Right hindlimb (tissue), 1 donor: Measurements from ENCODE around the gene SARNP.
A peak's percentile ranks its signal among the peaks of the same experiment; 100 is the strongest.

ENCODE experiments used
- DNase-seq: peaks from one replicate; pipeline ENCODE4 v3.0.0-alpha.2; 2018

The SARNP gene

DNA sequence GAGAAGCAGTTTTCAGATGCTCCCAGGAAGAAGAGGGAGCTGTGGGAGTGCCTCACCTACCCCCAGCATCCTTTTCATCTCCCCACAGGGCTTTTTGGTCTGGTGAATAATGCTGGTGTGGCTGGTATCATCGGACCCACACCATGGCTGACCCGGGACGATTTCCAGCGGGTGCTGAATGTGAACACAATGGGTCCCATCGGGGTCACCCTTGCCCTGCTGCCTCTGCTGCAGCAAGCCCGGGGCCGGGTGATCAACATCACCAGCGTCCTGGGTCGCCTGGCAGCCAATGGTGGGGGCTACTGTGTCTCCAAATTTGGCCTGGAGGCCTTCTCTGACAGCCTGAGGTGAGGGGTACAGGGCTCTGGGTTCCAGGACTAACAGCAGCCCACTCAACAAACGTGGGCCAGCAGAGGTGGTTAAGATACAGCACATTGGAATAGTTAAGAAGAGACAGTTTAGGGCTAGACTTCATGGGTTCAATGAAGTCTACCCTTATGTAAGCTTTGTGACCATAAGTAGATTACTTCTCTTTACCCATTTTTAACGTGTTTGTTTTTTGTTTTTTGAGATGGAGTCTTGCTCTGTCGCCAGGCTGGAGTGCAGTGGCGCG, 95.8 kb downstream of the SARNP start:
- DNase-seq: peak; percentile 29

DNA sequence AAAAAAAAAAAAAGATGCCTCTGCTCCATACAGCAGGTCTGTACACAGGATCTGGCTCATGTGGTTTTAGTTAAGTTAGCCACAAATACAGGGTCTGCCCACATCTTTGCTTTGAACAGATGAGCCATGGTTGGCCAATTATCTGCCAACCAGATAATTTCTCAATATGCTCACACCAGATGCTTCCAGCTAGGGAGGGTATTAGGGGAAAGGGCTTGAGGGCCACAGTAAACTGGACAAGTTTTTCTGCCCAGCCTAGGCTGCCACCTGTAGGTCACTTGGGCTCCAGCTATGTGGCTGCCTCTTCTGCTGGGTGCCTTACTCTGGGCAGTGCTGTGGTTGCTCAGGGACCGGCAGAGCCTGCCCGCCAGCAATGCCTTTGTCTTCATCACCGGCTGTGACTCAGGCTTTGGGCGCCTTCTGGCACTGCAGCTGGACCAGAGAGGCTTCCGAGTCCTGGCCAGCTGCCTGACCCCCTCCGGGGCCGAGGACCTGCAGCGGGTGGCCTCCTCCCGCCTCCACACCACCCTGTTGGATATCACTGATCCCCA, 96.6 kb downstream of the SARNP start:
- peak; percentile 70 for DNase-seq

DNA sequence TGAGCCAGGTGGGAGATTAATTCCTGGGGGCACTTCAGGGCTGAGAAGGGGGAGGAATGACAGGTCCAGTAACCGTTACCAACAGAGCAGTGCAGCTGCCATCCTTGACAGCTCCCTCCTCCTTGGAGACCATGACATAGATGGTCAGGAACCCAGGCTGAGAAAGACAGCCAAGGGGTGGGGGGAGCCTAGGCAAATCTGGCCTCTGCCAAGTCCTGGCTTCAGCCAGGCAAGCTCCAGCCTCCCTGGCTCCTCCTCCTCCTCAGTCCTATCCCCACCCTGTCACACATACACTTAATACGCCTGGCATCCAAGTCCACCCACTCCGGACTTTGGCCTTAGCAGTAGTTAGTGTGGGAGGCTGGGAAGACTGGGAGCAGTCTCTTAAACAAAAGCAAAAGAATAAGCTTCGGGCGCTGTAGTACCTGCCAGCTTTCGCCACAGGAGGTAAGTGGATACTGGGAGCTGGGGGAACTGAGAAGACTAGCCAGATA, 97.4 kb downstream of the SARNP start, which contains the start of gene RDH5:
TSS of gene RDH5 (plus strand) at position 323 of the 494 bp plus-strand sequence. CDS start 792 bp downstream, outside the sequence.
- DNase-seq: peak; percentile 85

DNA sequence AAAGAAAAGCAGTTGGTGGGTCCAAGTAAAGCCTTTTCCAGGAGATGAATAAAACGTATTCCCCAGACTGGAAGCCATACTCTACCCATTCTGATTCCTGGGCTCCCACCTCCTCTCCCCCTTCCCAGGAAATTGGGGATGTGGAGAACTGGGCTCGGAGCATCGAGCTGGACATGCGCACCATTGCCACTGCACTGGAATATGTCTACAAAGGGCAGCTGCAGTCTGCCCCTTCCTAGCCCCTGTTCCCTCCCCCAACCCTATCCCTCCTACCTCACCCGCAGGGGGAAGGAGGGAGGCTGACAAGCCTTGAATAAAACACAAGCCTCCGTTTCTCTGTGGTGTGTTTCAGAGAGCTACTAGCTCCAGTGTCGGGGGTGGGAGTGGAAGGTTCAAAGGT, 98.2 kb downstream of the SARNP start:
- peak; percentile 14 for DNase-seq

DNA sequence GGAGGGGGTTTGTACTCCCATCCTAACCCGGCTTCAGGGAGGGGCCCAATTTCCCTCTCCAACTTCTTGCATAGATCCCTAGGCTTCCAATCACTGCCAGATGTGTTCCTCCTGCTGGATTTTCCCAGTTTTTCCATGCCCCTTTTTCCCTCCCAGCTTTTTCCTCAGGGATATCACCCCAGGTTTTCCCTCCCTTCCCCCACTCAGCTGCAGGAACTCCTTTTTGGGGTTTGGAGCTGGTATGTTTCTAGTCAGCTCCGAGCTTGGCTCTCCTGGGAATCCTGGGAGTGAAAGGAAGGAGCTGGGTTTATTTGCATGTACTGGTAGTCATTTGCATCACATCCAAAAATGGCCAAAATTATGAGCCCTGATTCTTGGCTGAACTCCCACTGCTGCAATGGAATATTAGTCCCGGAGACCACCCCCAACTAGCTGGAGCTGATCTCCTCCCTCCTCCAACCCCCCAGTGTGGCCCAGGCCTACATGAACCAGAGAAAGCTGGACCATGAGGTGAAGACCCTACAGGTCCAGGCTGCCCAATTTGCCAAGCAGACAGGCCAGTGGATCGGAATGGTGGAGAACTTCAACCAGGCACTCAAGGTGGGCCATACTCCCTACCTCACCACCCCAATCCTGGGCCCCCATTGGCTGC, 98.8 kb downstream of the SARNP start:
- peak; percentile 72 for DNase-seq

DNA sequence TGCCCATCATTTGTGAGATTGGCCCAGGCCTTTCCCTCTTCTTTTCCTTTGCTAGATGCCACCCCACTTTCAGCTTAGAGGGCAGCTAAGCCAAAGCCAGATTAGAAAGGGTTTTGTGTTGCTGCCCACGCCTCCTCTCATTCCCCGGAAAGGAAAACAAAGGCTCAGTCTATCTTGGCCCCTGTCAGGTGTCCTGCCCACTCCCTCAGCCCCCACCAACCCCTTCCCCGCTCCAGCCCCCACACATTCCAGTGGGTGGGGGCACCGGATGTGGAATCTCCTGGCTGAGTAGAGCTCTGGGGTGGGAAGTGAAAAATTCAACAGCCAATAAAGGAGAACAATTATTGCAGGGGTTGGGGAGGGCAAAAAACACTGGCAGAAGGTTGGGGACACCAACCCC, 99.5 kb downstream of the SARNP start:
- peak; percentile 68 for DNase-seq

DNA sequence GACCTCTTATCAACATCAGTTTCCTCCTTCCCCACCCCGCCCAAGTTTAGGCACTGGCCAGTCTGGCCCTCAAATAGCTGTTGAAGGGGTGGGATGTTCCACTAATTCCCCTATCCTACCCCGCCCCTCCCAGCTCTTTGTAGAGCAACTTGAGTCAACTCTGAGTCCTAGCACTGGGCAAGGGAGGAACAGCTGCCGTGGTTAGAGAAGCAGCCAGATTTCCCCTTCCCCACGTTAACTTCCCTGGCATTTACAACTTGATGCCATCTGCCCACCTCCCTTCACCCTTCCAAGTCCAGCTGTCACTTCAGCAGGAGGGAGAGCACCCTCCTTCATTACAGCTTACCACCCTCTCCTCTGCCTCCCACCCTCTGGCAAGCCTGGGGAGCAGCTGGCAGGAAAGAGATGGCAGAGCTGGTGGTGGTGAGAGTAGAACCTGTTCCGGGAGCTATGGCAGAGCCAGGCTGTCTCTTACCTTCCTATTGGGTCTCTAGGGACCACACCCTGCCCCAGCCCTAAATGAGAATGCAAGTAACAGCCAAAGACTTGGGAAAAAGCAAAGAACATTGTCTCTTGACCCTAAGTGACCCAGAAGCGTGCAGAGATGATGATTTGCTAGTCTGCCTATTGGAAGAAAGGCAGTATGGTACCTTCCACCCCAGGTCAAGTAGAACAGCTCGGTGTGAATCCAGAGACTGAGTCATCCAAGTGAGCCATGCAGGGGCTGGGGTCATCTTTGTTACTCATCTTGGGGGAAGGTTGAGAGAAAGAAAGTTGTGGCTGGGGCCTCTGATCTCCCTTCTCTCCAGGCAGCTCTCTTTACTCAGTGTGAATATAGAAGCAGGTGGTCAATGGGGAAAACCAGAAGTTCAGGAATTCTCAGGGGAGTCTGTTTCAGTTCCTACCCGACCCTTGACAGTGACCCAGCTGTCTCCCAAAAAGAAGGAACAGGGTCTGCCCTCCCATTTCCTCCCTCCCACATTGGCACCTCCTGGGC, 100.2 kb downstream of the SARNP start:
- DNase-seq: peak; percentile 71

DNA sequence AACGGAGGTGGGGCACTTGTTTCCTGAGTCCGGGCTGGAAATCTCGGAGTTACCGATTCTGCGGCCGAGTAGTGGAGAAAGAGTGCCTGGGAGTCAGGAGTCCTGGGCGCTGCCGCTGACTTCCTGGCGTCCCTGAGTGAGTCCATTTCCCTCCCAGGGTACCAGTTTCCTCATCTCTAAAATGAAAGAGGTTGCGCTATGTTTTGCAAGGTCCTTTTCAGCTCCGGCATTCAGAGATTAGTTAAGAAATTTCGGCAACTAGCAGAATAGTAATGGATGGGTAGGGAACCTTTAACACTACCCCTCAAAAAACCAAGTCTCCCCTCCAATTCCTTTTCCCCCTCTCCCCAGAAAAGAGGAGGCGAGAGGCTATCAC, 101.0 kb downstream of the SARNP start:
- no peak for DNase-seq

DNA sequence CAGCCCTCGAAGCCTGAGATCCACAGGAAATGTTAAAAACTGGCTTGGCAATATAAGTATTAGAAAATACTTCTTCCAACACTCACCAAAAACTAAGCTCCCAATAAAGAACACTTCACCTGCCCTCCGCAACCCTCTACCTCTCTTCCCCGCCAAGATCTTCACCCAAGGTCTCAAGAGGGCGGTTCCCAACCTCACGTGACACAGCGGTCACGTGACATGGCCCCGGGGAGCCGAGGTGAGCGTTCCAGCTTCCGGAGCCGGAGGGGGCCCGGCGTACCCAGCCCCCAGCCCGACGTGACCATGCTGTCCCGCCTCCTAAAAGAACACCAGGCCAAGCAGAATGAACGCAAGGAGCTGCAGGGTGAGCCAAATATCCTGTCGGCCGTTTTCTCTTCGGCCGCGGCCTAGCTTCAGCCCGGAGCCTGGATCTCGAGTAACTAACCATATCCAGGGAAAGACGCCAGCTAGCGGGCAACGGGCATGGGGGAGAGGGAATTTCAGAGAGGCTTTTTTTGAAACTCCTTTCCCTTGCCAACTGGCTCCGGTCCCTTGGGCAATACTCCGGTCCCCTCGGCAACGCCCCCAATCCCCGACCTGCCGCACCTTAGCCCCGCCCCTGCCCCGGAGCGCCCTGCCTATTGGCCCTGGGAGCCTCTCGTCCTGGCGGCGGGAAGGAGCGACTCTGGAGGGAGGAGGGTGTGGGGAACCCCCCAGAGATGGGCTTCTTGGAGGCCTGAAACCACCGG, 101.5 kb downstream of the SARNP start, which contains the start of gene BLOC1S1:
TSS of gene BLOC1S1 (plus strand) at position 214 of the 749 bp plus-strand sequence. CDS start at position 220, 6 bp downstream.
- DNase-seq: peak; percentile 93

DNA sequence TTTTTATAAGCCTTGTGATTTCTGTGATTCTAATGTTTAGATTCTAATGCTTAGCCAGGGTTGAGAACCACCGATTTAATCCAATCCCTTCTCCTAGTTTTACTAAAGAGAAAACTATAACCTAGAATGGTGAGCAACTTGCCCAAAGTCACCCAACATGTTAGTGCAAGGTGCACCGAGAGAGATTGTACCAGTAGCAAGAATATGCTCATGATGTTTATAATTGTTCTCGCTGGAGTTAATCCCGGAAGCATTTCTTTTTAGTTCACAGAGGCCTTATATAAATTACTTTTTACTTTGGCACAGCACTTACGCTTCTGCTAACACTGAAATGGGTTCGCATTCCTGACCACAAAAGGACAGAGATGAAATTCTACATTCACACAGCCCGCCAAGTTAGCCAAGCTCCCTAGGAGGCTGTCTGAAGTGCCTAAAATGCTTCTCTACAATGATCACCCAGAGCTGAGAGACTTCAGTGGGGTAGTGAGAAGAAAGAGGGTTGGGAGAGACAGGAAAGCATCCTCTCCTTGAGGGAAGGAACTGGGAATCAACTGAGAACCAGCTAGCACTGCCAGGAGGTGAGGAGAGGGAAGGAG, 102.3 kb downstream of the SARNP start:
- DNase-seq: no peak

DNA sequence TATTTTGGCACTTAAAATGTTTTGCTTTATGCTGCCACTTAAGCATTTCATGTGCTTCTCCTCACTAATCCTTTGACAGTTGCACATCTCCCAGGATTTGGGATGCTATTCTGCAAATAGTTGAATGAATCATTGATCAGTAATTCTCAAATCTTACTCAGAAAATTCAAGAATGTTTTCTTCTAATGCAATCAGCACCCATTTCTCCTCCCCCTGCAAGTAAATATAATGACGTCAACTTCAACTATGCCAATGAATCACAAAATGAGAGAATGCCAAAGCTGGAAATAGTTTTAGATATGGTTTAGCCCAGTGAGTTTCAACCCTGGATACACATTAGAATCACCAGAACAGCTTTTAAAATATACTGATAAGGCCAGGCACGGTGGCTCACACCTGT, 103.8 kb downstream of the SARNP start:
- DNase-seq: no peak

DNA sequence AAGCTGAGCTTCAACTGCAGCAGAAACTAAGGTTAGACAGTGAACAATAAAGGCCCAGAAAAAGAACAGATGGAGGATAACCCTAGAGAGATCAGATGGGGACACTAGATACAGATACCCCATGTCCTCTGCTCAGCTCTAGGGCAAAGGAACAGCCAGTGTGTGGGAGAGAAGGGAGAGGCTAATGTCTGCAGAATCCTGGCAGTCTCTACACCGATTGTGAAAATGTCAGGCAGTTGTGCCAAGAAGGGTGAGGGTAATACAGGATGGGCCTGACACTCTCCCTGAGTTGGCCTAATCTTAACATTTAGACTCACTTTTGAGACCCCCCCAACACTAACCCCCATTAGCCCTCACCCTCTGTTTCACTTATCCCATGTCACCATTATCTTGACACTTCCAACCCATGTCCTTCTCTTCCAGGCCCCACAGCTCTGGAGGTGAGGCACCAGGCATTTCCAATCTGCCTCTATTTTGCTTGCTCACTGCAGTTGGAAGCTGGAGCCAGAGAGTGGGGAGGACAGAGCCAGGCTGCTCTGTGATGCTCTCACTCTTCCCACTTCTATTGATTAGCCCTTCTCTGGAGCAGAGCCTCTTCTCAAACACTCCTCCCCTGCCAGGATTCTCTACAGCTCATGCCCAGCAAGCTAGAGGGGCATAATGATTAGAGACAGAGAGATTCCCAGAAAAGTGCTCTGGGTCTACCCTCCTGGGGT, 104.7 kb downstream of the SARNP start:
- DNase-seq: peak; percentile 9

DNA sequence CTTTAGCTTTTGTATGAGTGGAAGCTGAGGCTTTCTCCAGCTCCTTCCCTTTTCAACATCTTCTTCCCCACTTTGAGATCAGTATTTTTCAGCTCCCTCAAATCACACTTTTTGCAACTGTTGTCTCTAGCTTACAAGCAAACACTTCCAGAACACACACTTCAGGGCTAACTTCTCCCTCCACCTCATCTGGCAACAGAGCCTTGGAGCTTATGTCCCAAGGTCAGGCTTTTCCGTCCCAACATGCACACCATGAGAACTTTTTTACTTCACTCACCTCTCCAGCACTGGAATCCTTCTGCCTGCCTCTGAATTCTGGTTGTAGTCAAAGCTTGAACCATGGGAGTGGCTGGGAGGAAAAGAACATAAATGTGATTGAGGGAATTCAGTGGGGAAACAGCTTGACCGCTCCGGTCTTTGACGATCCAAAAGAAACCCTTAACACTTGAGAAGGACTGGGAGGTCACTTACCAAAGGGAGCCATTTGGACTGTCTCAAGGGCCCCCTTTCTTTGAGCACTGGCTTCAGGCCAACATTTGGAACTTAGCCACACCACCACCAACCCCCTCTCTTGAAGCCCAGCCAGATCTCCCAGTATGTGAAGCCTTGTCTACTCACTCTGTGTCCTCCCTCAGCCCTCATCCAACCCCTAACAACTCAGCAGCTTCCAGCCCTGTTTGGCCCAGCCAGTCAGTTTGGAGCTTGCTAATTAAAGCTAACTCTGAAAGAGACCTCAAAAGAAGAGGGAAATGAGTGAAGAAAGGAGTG, 105.6 kb downstream of the SARNP start:
- DNase-seq: peak; percentile 43

DNA sequence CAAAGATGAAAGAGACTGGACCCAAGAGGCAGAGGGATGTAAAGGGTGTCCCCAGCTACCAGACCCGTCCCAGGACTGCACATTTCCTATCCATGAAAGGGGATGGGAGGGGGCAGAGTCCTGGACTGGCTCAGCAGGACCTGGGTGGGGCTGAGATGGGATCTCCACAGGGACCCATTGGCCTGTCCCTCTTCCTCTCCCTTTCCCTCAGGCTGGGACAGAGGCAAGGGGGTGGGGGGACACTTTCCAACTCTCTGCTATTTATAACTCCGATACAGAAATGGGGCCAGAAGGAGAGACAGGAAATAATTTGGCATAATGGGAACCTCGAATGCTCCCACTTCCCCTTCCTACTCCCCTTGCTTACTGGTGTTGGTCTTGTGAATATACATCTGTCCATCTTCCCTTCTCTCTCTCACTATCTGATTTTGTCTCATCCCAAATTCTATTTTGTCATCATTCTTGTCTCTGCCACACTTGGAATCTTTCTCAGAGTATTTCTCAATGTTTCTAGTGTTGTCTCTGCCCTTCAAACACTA, 108.8 kb downstream of the SARNP start:
- peak; percentile 28 for DNase-seq

DNA sequence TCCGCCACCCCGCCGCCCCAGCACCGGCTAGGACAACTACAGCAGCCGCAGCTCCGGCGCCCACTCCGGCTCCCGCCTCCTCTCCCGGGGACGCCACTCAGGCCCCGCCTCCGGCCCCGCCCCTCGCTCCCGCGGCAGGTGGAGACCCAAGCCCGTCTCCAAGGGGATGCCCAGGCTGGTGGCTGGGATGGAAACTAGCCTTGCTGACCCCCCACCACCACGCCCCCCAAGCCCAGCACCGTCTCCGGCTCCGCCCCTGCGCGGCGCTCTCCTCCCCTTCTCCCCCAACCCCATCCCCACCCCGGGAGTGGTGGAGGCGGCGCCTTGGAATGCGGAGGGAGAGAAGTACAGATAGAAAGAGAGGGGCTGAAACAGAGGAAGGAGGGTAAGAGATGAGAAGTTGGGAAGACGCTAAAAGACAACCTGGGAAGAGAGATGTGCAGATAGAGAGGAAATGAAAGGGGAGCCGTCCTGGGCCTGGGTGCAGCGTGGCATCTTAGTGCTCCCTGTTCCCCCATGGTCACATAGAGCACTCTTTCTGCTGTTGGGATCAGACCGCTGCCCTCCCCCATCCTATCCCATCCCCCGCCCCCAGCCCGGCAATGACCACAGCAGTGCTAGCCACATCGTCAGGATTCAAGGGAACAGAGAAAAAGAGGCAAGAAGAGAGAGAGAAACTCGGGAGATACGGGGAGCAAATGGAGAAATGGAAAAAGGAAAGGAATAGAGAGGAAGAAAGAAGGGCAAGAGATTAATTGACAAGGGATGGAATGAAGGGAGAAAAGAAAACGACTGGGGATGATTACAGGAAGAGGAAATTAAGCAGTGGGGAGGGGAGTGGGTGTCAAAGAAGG, 109.5 kb downstream of the SARNP start, which contains the start of gene ITGA7:
TSS of gene ITGA7 (minus strand) at position 64 of the 854 bp plus-strand sequence. CDS start 222 bp downstream, outside the sequence.
- DNase-seq: peak; percentile 88
